ENCODE results near the gene WDR5. TPM values are rescaled to one million over a fixed set of nuclear protein-coding genes. Genes with fewer than 3 reads are reported as not detected.

WDR5 gene
- total and polyA plus RNA-seq, 4 donors: 15.7 to 27.3 (median 21.6) TPM

DNA sequence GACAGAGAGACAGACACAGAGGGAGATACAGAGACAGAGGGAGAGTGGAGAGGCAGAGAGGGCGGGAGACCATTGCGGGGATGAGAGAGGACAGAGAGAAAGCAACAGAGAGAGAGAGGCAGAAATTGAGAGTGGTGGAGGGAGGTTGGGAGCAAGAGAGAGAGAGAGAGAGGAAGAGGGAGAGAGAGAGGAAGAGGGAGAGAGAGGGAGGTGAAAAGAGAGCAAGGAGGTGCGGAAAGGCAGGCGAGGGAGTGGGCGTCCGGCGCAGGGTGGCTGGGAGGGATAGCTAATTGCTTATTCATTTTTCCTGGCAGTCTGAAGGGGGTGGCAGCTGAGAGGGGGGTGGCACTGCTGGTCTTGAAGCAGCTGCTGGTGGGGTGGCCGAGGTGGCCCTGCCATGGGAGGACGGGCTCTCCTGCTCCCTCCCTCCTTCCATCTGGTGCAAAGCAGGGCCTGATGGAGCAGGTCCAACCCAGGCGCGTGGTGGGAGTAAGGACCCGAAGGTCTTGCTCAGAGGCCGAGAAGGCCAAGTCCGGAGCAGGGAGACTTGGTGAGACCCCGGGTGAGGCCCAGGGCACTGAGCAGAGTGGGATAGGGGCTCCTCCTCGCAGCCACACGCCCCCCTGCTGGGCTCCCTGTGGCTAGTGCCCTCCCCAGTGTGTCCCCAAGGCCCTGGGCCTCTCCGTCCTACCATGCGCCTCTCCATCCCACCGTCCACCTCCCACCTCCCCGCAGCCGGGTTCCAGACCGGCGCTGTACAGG is 53.8 kb downstream of the WDR5 start:
- TF ChIP-seq CTCF (IDR thresholded peaks at IDR 0.05; ENCODE audit: control extremely low read depth, extremely low read depth): no peak
- Histone ChIP-seq H3K4me1 (ENCODE audit: control insufficient read depth in 5 of 5, insufficient read depth in 5 of 5, low read length in 5 of 5) (peaks cover 0 to 35% (median 11%) of the 10 kb centered on the region in 5 donors), H3K27me3 (ENCODE audit: control insufficient read depth in 3 of 3, insufficient read depth in 3 of 3, low read length in 2 of 3) (peaks cover 0 to 6% (median 0%) of the 10 kb centered on the region in 3 donors), H3K27ac (ENCODE audit: low read depth in 1 of 2, low read length in 1 of 2) (no peak overlapping the region), H3K9ac (ENCODE audit: insufficient read depth in 1 of 2, low read length in 2 of 2) (no peak overlapping the region), H3K9me3 (ENCODE audit: control insufficient read depth in 4 of 4, insufficient read depth in 3 of 4, low read length in 3 of 4) (no peaks in the 10 kb centered on the region), H3K36me3 (ENCODE audit: control insufficient read depth in 4 of 4, insufficient read depth in 4 of 4, low read length in 4 of 4) (no peaks in the 10 kb centered on the region), H3K4me3 (no peak overlapping the region)
- ATAC-seq (ENCODE audit: insufficient read depth, low FRiP score) (no peak), DNase-seq (peak in 1 of 3 donors; percentile 14)
- 65 to 75% methylated on average over 23 to 24 of the region's 24 CpGs for WGBS, 2 donors

DNA sequence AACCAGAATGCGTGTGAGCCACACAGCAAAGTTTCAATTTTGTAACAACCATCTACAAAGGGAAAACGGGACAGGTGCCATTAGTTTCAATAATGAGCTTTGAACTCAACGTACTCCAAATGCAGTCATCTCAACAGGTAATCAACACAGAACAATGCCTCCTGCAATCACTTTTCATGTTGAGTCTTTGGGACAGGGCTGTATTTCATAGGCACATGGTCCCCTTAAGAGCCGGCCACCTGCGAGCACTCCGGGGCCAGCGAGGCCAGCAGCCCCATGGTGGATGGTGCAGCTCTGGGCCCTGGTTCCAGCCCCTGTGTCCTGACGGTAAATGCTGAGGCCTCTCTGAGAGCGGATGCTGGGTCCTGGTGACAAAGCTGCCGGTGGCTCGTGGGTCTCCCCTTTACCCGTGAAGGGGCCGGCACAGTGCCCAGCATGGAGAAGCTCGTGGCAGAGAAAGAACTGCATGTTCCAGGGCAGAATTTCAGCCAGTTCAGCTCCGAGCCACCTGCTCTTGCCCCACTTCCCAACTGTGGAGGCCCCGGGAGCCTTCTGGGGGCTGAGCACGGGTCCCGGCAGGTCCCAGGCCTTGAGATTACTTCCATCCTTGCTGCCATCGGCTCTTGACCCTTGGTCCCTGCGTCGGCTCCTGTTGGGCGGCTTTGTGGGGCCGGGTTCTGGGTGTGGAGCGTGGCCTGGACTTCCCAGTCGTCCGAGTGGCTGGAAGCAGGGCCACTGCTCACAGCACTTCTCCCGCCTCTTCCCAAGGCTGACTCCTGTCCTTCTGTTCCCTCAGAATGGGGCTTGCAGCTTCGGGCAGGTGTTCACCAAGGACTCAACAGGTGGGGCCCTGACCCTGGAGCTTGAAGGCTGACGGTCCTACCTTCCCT is 54.6 kb downstream of the WDR5 start:
- Histone ChIP-seq H3K4me3 (no peak overlapping the region), H3K4me1 (ENCODE audit: control insufficient read depth in 5 of 5, insufficient read depth in 5 of 5, low read length in 5 of 5) (peaks cover 0 to 34% (median 12%) of the 10 kb centered on the region in 5 donors), H3K9me3 (ENCODE audit: control insufficient read depth in 4 of 4, insufficient read depth in 3 of 4, low read length in 3 of 4) (no peaks in the 10 kb centered on the region), H3K27me3 (ENCODE audit: control insufficient read depth in 3 of 3, insufficient read depth in 3 of 3, low read length in 2 of 3) (peaks cover 0 to 6% (median 0%) of the 10 kb centered on the region in 3 donors), H3K36me3 (ENCODE audit: control insufficient read depth in 4 of 4, insufficient read depth in 4 of 4, low read length in 4 of 4) (no peaks in the 10 kb centered on the region), H3K27ac (ENCODE audit: low read depth in 1 of 2, low read length in 1 of 2) (no peak overlapping the region), H3K9ac (ENCODE audit: insufficient read depth in 1 of 2, low read length in 2 of 2) (no peak overlapping the region)
- whole genome bisulfite sequencing, 2 donors: 90 to 93% methylated on average over 29 of the region's 29 CpGs
- peak in 1 of 3 donors; percentile 10 for DNase-seq
- no peak for ATAC-seq (ENCODE audit: insufficient read depth, low FRiP score)
- TF ChIP-seq CTCF (IDR thresholded peaks at IDR 0.05; ENCODE audit: control extremely low read depth, extremely low read depth): no peak

DNA sequence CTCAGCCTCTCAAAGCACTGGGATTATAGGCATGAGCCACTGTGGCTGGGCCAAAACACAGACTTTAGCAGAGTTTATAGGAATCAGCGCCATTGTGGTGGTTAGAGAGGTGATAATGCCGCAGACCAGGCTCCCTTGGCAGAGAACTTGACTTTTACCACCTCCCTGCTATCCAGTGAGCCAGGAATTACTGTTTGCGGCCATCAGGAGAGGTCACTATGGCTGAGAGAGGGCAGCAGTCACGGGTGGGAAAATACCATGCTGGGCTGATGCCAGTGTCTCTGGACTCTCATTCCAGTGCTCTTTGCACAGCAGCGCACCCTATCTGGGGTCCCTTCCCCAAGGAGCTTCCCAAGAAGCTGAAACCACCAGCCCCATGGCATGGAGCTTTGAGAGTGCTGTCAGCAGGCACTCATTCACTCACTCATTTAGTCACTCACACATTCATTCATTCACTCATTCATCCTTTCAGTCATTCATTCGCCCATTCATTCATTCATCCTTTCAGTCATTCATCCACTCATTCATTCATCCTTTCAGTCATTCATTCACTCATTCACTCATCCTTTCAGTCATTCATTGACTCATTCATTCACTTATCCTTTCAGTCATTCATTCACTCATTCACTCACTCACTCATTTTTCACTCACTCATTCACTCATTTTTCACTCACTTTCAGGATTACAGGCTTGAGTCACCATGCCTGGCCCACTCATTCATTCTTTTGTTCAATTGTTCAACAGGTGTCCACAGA is 55.8 kb downstream of the WDR5 start:
- H3K4me3 ChIP-seq: no peak overlapping the region
- TF ChIP-seq CTCF (IDR thresholded peaks at IDR 0.05; ENCODE audit: control extremely low read depth, extremely low read depth): no peak
- WGBS, 2 donors: 92 to 93% methylated on average over 6 of the region's 6 CpGs
- ATAC-seq (ENCODE audit: insufficient read depth, low FRiP score): no peak
- H3K9me3 ChIP-seq (ENCODE audit: control insufficient read depth in 4 of 4, insufficient read depth in 3 of 4, low read length in 3 of 4): no peaks in the 10 kb centered on the region
- H3K36me3 ChIP-seq (ENCODE audit: control insufficient read depth in 4 of 4, insufficient read depth in 4 of 4, low read length in 4 of 4): no peaks in the 10 kb centered on the region
- H3K27ac ChIP-seq (ENCODE audit: low read depth in 1 of 2, low read length in 1 of 2): no peak overlapping the region
- H3K4me1 ChIP-seq (ENCODE audit: control insufficient read depth in 5 of 5, insufficient read depth in 5 of 5, low read length in 5 of 5): peaks cover 0 to 23% (median 13%) of the 10 kb centered on the region in 5 donors
- no peak for DNase-seq
- H3K9ac ChIP-seq (ENCODE audit: insufficient read depth in 1 of 2, low read length in 2 of 2): no peak overlapping the region
- H3K27me3 ChIP-seq (ENCODE audit: control insufficient read depth in 3 of 3, insufficient read depth in 3 of 3, low read length in 2 of 3): peaks cover 0 to 6% (median 0%) of the 10 kb centered on the region in 3 donors
